Transverse colon (tissue), 4 donors: ENCODE results near the gene UTP11.

Experiments used
- CTCF ChIP-seq, 5 experiments: fragments of 200-600 bp in 3 of 5; fragments of 450-650 bp in 2 of 5; sonication (generic) in 3 of 5; IDR thresholded peaks; 1 replicate in 2 of 5; 2 replicates in 3 of 5; pipeline ENCODE4 v1.5.1; 2016 to 2017; ENCODE audit warnings: antibody characterized with exemption in 5 of 5, inconsistent platforms in 3 of 5, mild to moderate bottlenecking in 2 of 5, moderate library complexity in 1 of 5
- EP300 ChIP-seq: sonication (generic); formaldehyde crosslinking; IDR thresholded peaks from one replicate; pipeline ENCODE4 v1.6.1; 2017; ENCODE audit warnings: antibody characterized with exemption, low read depth
- POLR2A ChIP-seq: fragments of 450-650 bp; IDR thresholded peaks from one replicate; pipeline ENCODE4 v1.6.1; 2016; ENCODE audit warnings: antibody characterized with exemption, mild to moderate bottlenecking, moderate library complexity
- POLR2AphosphoS5 ChIP-seq, 3 donors: sonication (generic); formaldehyde crosslinking; IDR thresholded peaks; one replicate each; pipeline ENCODE4 v1.6.1; 2016; ENCODE audit warnings: antibody characterized with exemption in 3 of 3

GRCh38 chr1:38068980-38069340 is 56.4 kb downstream of the UTP11 start:
- no peak for TF ChIP-seq CTCF (IDR thresholded peaks at IDR 0.05)
- no peak for TF ChIP-seq EP300
- no peak for TF ChIP-seq POLR2AphosphoS5 (IDR thresholded peaks at IDR 0.05)
- no peak for TF ChIP-seq POLR2A
